Activated naive CD8-positive, alpha-beta T cell treated with anti-CD3 and anti-CD28 coated beads, Interleukin-2, amount 50 U/mL, for 16 hours (primary cell): ENCODE results near the gene EID1.
"Not testable (repeated sequence)": the region's sequence is repeated elsewhere in the genome, so short reads cannot be mapped to it uniquely, and the experiment has no call there.

ENCODE experiments used
- DNase-seq: peaks from one replicate; pipeline ENCODE4 v3.0.0-alpha.2; 2020; ENCODE audit warnings: low read depth, low spot score

The EID1 gene

GRCh38 chr15:48877630-48878595 lies at the start of gene EID1:
Gene EID1 (plus strand): TSS chr15:48878134. CDS start chr15:48878177, 43 bp downstream.
- DNase-seq: peak; percentile 73

GRCh38 chr15:48828471-48828870 lies 49.5 kb upstream of the EID1 start:
- DNase-seq: no peak

GRCh38 chr15:48828906-48829305 lies 49.0 kb upstream of the EID1 start:
- DNase-seq: no peak

GRCh38 chr15:48832648-48833047 lies 45.3 kb upstream of the EID1 start:
- DNase-seq: no peak

GRCh38 chr15:48833526-48834239 lies 44.3 kb upstream of the EID1 start:
- DNase-seq: no peak

- DNase-seq: no peak
These were observed 43.2 kb upstream of the EID1 start for GRCh38 chr15:48834756-48835155.

GRCh38 chr15:48842501-48842900 lies 35.4 kb upstream of the EID1 start:
- no peak for DNase-seq

- no peak for DNase-seq
These were observed 32.8 kb upstream of the EID1 start for GRCh38 chr15:48845123-48845522.

GRCh38 chr15:48850648-48851047 lies 27.3 kb upstream of the EID1 start:
- no peak for DNase-seq

- DNase-seq: no peak
These were observed 26.0 kb upstream of the EID1 start for GRCh38 chr15:48851956-48852355.

GRCh38 chr15:48854434-48854833 lies 23.5 kb upstream of the EID1 start:
- DNase-seq: not testable (repeated sequence)

GRCh38 chr15:48855501-48856440 lies 22.2 kb upstream of the EID1 start:
- DNase-seq: no peak

- no peak for DNase-seq
These were observed 21.0 kb upstream of the EID1 start for GRCh38 chr15:48856942-48857341.

GRCh38 chr15:48858401-48858800 lies 19.5 kb upstream of the EID1 start:
- no peak for DNase-seq

GRCh38 chr15:48859426-48859825 lies 18.5 kb upstream of the EID1 start:
- no peak for DNase-seq

- DNase-seq: peak; percentile 25
These were observed 16.0 kb upstream of the EID1 start for GRCh38 chr15:48861813-48862431.

- DNase-seq: no peak
These were observed 15.2 kb upstream of the EID1 start for GRCh38 chr15:48862705-48863104.

GRCh38 chr15:48865370-48866079 lies 12.4 kb upstream of the EID1 start:
- no peak for DNase-seq

GRCh38 chr15:48866141-48866563 lies 11.8 kb upstream of the EID1 start:
- no peak for DNase-seq

- DNase-seq: no peak
These were observed 9.9 kb upstream of the EID1 start for GRCh38 chr15:48868023-48868422.
